K562 (cell line): Measurements from ENCODE around the gene DCUN1D2.

ENCODE experiments used
- ATF2 ChIP-seq: sonication (generic); formaldehyde crosslinking; IDR thresholded peaks from 2 replicates; pipeline ENCODE4 v1.8.1; 2022; ENCODE audit warnings: missing genetic modification reagents
- CBX8 ChIP-seq: fragments of 200-600 bp; sonication (generic); IDR thresholded peaks from 2 replicates; pipeline ENCODE4 v1.6.1; 2012; ENCODE audit warnings: borderline replicate concordance, mixed run types, low read depth, mild to moderate bottlenecking, moderate library complexity, mixed read lengths, low read length, control low read depth, inconsistent platforms; ENCODE audit not compliant: poor library complexity, severe bottlenecking; ENCODE audit errors: extremely low read depth
- FOXK2 ChIP-seq, 2 experiments: fragments of 450-650 bp; IDR thresholded peaks in 1 of 2; conservative IDR thresholded peaks in 1 of 2; 2 replicates each; pipeline ENCODE4 v1.6.1; 2016; ENCODE audit warnings: low read depth in 2 of 2, mild to moderate bottlenecking in 1 of 2
- FOXM1 ChIP-seq, 2 experiments: fragments of 450-650 bp in 1 of 2; sonication (generic) in 1 of 2; formaldehyde crosslinking in 1 of 2; IDR thresholded peaks; 2 replicates each; pipeline versions ENCODE4 v1.6.1 to v1.9.0; 2017 to 2022; ENCODE audit warnings: low read depth in 2 of 2, mild to moderate bottlenecking in 2 of 2, missing genetic modification reagents in 1 of 2, moderate library complexity in 1 of 2
- GABPA ChIP-seq: fragments of 200-800 bp; sonication (Bioruptor generic); conservative IDR thresholded peaks from 2 replicates; pipeline ENCODE4 v1.6.1; 2016; ENCODE audit warnings: low read depth, missing genetic modification characterization, missing compliant biosample characterization
- GATAD2B ChIP-seq: fragments of 450-650 bp; IDR thresholded peaks from 2 replicates; pipeline ENCODE4 v1.6.1; 2017; ENCODE audit warnings: mild to moderate bottlenecking, borderline replicate concordance
- NFIC ChIP-seq: fragments of 450-650 bp; IDR thresholded peaks from 2 replicates; pipeline ENCODE4 v1.6.1; 2017; ENCODE audit warnings: mild to moderate bottlenecking, inconsistent platforms
- SMARCC2 ChIP-seq: fragments of 450-650 bp; IDR thresholded peaks from 2 replicates; pipeline ENCODE4 v1.6.1; 2017; ENCODE audit warnings: antibody characterized with exemption, moderate library complexity, mild to moderate bottlenecking, low read depth

GRCh38 chr13:113455384-113455783, 35.1 kb downstream of the DCUN1D2 start:
- TF ChIP-seq FOXM1 (IDR thresholded peaks at IDR 0.05; ENCODE audit: low read depth) = no peak
- TF ChIP-seq FOXM1 (CRISPR knock-in tag; IDR thresholded peaks at IDR 0.05; ENCODE audit: low read depth) = no peak
- TF ChIP-seq NFIC = no peak
- TF ChIP-seq ATF2 (CRISPR knock-in tag) = no peak
- no peak for TF ChIP-seq SMARCC2
- TF ChIP-seq FOXK2 (conservative IDR thresholded peaks at IDR 0.05 in 1 of 2, IDR thresholded peaks at IDR 0.05 in 1 of 2; ENCODE audit: low read depth in 2 of 2) = no peak
- no peak for TF ChIP-seq GATAD2B
- no peak for TF ChIP-seq GABPA (tag)
- no peak for TF ChIP-seq CBX8
